ENCODE measurements around the gene BPIFB4.

BPIFB4 gene

GRCh38 chr20:33075281-33075680, 4.2 kb upstream of the BPIFB4 start:
- no peak overlapping the region for H3K27ac ChIP-seq
- TF ChIP-seq CTCF (conservative IDR thresholded peaks at IDR 0.05): no peak
- TF ChIP-seq ZFX (IDR thresholded peaks at IDR 0.05): no peak

- TF ChIP-seq CTCF (conservative IDR thresholded peaks at IDR 0.05) (peak; percentile 79), ZFX (IDR thresholded peaks at IDR 0.05) (no peak)
Measured at GRCh38 chr20:33076662-33077372, 2.6 kb upstream of the BPIFB4 start.

GRCh38 chr20:33081411-33082154, 2.1 kb downstream of the BPIFB4 start:
- no peak overlapping the region for H3K27ac ChIP-seq
- TF ChIP-seq ZFX (IDR thresholded peaks at IDR 0.05): no peak
- TF ChIP-seq CTCF (conservative IDR thresholded peaks at IDR 0.05): no peak

More at GRCh38 chr20:33076662-33077372, 2.6 kb upstream of the BPIFB4 start:
- no peak overlapping the region for H3K27ac ChIP-seq

- H3K27ac ChIP-seq: no peak overlapping the region
- TF ChIP-seq CTCF (conservative IDR thresholded peaks at IDR 0.05) (no peak), ZFX (IDR thresholded peaks at IDR 0.05) (no peak)
Measured at GRCh38 chr20:33082546-33082945, 3.1 kb downstream of the BPIFB4 start.

GRCh38 chr20:33083544-33084340, 4.3 kb downstream of the BPIFB4 start:
- TF ChIP-seq CTCF (conservative IDR thresholded peaks at IDR 0.05) (no peak), ZFX (IDR thresholded peaks at IDR 0.05) (no peak)
- no peak overlapping the region for H3K27ac ChIP-seq

GRCh38 chr20:33084722-33085121, 5.3 kb downstream of the BPIFB4 start:
- no peak overlapping the region for H3K27ac ChIP-seq
- TF ChIP-seq ZFX (IDR thresholded peaks at IDR 0.05) (no peak), CTCF (conservative IDR thresholded peaks at IDR 0.05) (no peak)
